ENCODE measurements around the gene CD300LG. TPM values are rescaled to one million over a fixed set of nuclear protein-coding genes. Genes with fewer than 3 reads are reported as not detected.

CD300LG gene
- total RNA-seq, 1 donor from 2014 or later: not detected

GRCh38 chr17:43881181-43881580 is 34.2 kb downstream of the CD300LG start:
- H3K27ac Mint-ChIP-seq: no peak overlapping the region
- H3K36me3 Mint-ChIP-seq: no peaks in the 10 kb centered on the region
- DNase-seq (ENCODE audit: extremely low spot score, unreplicated experiment): no peak
- H3K9me3 Mint-ChIP-seq: no peaks in the 10 kb centered on the region
- no peaks in the 10 kb centered on the region for H3K27me3 Mint-ChIP-seq
- H3K4me1 Mint-ChIP-seq (ENCODE audit: unreplicated experiment): no peaks in the 10 kb centered on the region
- no peak for TF ChIP-seq CTCF (conservative IDR thresholded peaks at IDR 0.05)
- no peak overlapping the region for H3K4me3 Mint-ChIP-seq

- Mint-ChIP-seq H3K27me3 (no peaks in the 10 kb centered on the region), H3K9me3 (no peaks in the 10 kb centered on the region), H3K4me1 (ENCODE audit: unreplicated experiment) (no peaks in the 10 kb centered on the region), H3K4me3 (no peak overlapping the region), H3K27ac (no peak overlapping the region), H3K36me3 (no peaks in the 10 kb centered on the region)
- DNase-seq (ENCODE audit: extremely low spot score, unreplicated experiment): no peak
- no peak for TF ChIP-seq CTCF (conservative IDR thresholded peaks at IDR 0.05)
Measured at GRCh38 chr17:43881758-43882505, 35.0 kb downstream of the CD300LG start.

- no peaks in the 10 kb centered on the region for H3K36me3 Mint-ChIP-seq
- TF ChIP-seq CTCF (conservative IDR thresholded peaks at IDR 0.05): no peak
- no peak for DNase-seq (ENCODE audit: extremely low spot score, unreplicated experiment)
- H3K9me3 Mint-ChIP-seq: no peaks in the 10 kb centered on the region
- H3K27ac Mint-ChIP-seq: no peak overlapping the region
- no peaks in the 10 kb centered on the region for H3K4me1 Mint-ChIP-seq (ENCODE audit: unreplicated experiment)
- H3K4me3 Mint-ChIP-seq: no peak overlapping the region
- no peaks in the 10 kb centered on the region for H3K27me3 Mint-ChIP-seq
Measured at GRCh38 chr17:43882761-43883415, 35.9 kb downstream of the CD300LG start.

- Mint-ChIP-seq H3K27me3 (no peaks in the 10 kb centered on the region), H3K9me3 (no peaks in the 10 kb centered on the region), H3K27ac (no peak overlapping the region), H3K4me1 (ENCODE audit: unreplicated experiment) (peaks cover 4% of the 10 kb centered on the region), H3K36me3 (no peaks in the 10 kb centered on the region), H3K4me3 (no peak overlapping the region)
- no peak for DNase-seq (ENCODE audit: extremely low spot score, unreplicated experiment)
- no peak for TF ChIP-seq CTCF (conservative IDR thresholded peaks at IDR 0.05)
Measured at GRCh38 chr17:43888548-43888947, 41.6 kb downstream of the CD300LG start.

- Mint-ChIP-seq H3K4me1 (ENCODE audit: unreplicated experiment) (peaks cover 4% of the 10 kb centered on the region), H3K9me3 (no peaks in the 10 kb centered on the region), H3K4me3 (no peak overlapping the region), H3K27me3 (no peaks in the 10 kb centered on the region), H3K36me3 (no peaks in the 10 kb centered on the region), H3K27ac (no peak overlapping the region)
- no peak for DNase-seq (ENCODE audit: extremely low spot score, unreplicated experiment)
- no peak for TF ChIP-seq CTCF (conservative IDR thresholded peaks at IDR 0.05)
Measured at GRCh38 chr17:43890240-43890639, 43.3 kb downstream of the CD300LG start.
